GM18498 (cell line): ENCODE data around the gene ZSCAN5A.
"Not testable (repeated sequence)": the region's sequence is repeated elsewhere in the genome, so short reads cannot be mapped to it uniquely, and the experiment has no call there.

Experiments
- ATAC-seq: cut with Tn5 transposase; IDR thresholded peaks from one replicate; pipeline ENCODE4 v1.9.1; 2021; ENCODE audit warnings: mild to moderate bottlenecking, moderate library complexity; ENCODE audit not compliant: unreplicated experiment

The ZSCAN5A gene

GRCh38 chr19:56314381-56315076 is at the start of gene ZSCAN5A:
TSS of gene ZSCAN5A (minus strand) at chr19:56314839. CDS start at chr19:56225046, 89,793 bp downstream.
- peak; percentile 78 for ATAC-seq

- ATAC-seq = no peak
These were observed 46.2 kb upstream of the ZSCAN5A start for GRCh38 chr19:56360841-56361240.

GRCh38 chr19:56356944-56357343 is 42.3 kb upstream of the ZSCAN5A start:
- no peak for ATAC-seq

GRCh38 chr19:56355517-56355916 is 40.9 kb upstream of the ZSCAN5A start:
- no peak for ATAC-seq

- no peak for ATAC-seq
These were observed 36.6 kb upstream of the ZSCAN5A start for GRCh38 chr19:56351208-56351607.

GRCh38 chr19:56350416-56351045 is 35.9 kb upstream of the ZSCAN5A start:
- ATAC-seq = no peak

- no peak for ATAC-seq
These were observed 33.7 kb upstream of the ZSCAN5A start for GRCh38 chr19:56348289-56348877.

- no peak for ATAC-seq
These were observed 32.6 kb upstream of the ZSCAN5A start for GRCh38 chr19:56347163-56347778.

GRCh38 chr19:56341948-56342347 is 27.3 kb upstream of the ZSCAN5A start:
- no peak for ATAC-seq

- not testable (repeated sequence) for ATAC-seq
These were observed 24.4 kb upstream of the ZSCAN5A start for GRCh38 chr19:56339031-56339430.

GRCh38 chr19:56337077-56337476 is 22.4 kb upstream of the ZSCAN5A start:
- not testable (repeated sequence) for ATAC-seq

- not testable (repeated sequence) for ATAC-seq
These were observed 20.7 kb upstream of the ZSCAN5A start for GRCh38 chr19:56335371-56335770.

GRCh38 chr19:56333506-56333905 is 18.9 kb upstream of the ZSCAN5A start:
- ATAC-seq = no peak

- no peak for ATAC-seq
These were observed 18.1 kb upstream of the ZSCAN5A start for GRCh38 chr19:56332695-56333094.

- ATAC-seq = no peak
These were observed 9.8 kb upstream of the ZSCAN5A start for GRCh38 chr19:56324436-56324835.

- no peak for ATAC-seq
These were observed 7.4 kb upstream of the ZSCAN5A start for GRCh38 chr19:56321989-56322440.

- ATAC-seq = no peak
These were observed 6.8 kb upstream of the ZSCAN5A start for GRCh38 chr19:56321254-56321988.

- ATAC-seq = no peak
These were observed 5.4 kb upstream of the ZSCAN5A start for GRCh38 chr19:56319991-56320390.

- ATAC-seq = no peak
These were observed 3.1 kb upstream of the ZSCAN5A start for GRCh38 chr19:56317749-56318148.

GRCh38 chr19:56316728-56317127 is 2.1 kb upstream of the ZSCAN5A start:
- ATAC-seq = no peak
